Uterus (tissue), 4 donors: ENCODE data around the gene SNX2. TPM values are rescaled to one million over a fixed set of nuclear protein-coding genes. Genes with fewer than 3 reads are reported as not detected.

ENCODE experiments used
- DNase-seq, 2 donors: peaks; one replicate each; pipeline ENCODE4 v3.0.0-alpha.2; 2019 to 2020
- H3K27ac ChIP-seq, 2 donors: fragments of 200-600 bp; sonication (generic); 1 replicate in 1 of 2; 2 replicates in 1 of 2; pipeline ENCODE4 v1.5.1; 2016 to 2018
- H3K27me3 ChIP-seq, 2 donors: fragments of 200-600 bp; sonication (generic); one replicate each; pipeline ENCODE4 v1.5.1; 2018 to 2019; ENCODE audit warnings: control low read depth in 1 of 2
- H3K36me3 ChIP-seq, 2 donors: fragments of 200-600 bp; sonication (generic); one replicate each; pipeline ENCODE4 v1.5.1; 2019; ENCODE audit warnings: control low read depth in 1 of 2
- H3K4me1 ChIP-seq, 2 donors: fragments of 200-600 bp; sonication (generic); one replicate each; pipeline ENCODE4 v1.5.1; 2018 to 2019; ENCODE audit warnings: control low read depth in 1 of 2
- H3K4me3 ChIP-seq, 2 donors: fragments of 200-600 bp; sonication (generic); 1 replicate in 1 of 2; 2 replicates in 1 of 2; pipeline ENCODE4 v1.5.1; 2018 to 2019; ENCODE audit warnings: mild to moderate bottlenecking in 1 of 2
- H3K9me3 ChIP-seq, 2 donors: fragments of 200-600 bp; sonication (generic); one replicate each; pipeline ENCODE4 v1.5.1; 2019; ENCODE audit warnings: control low read depth in 1 of 2
- CTCF ChIP-seq, 4 experiments: fragments of 200-600 bp in 2 of 4; fragments of 450-650 bp in 2 of 4; sonication (generic) in 2 of 4; IDR thresholded peaks; one replicate each; pipeline ENCODE4 v1.5.1; 2016 to 2019; ENCODE audit warnings: antibody characterized with exemption in 4 of 4, mild to moderate bottlenecking in 2 of 4, moderate library complexity in 1 of 4
- POLR2A ChIP-seq, 2 donors: fragments of 450-650 bp; IDR thresholded peaks; one replicate each; pipeline ENCODE4 v1.6.1; 2016; ENCODE audit warnings: antibody characterized with exemption in 2 of 2, mild to moderate bottlenecking in 1 of 2, moderate library complexity in 1 of 2
- intact Hi-C: fragments of 100-400 bp; cut with DNase I; formaldehyde crosslinking; loops from one replicate; pipeline ENCODE4 v1.15.1; 2023; ENCODE audit warnings: low total_unique reads
- total RNA-seq, 4 donors: library from RNA; depleted of rRNA in 3 of 4; stranded (reverse); fragments of >200 nt in 3 of 4; gene quantifications; one replicate each; pipeline versions ENCODE4 v1.1.0 to v1.2.4, GENCODE V29; 2014 to 2023
- donor health status: DM: yes; HTN: yes; CAD: no.

The SNX2 gene
- total RNA-seq, 4 donors from 2014 or later, result 22.5 to 128 (median 99.6) TPM

- Histone ChIP-seq H3K27ac (no peak overlapping the region), H3K9me3 (peaks cover 0 to 6% of the 10 kb centered on the region in 2 donors), H3K4me3 (no peak overlapping the region), H3K27me3 (no peaks in the 10 kb centered on the region), H3K36me3 (no peaks in the 10 kb centered on the region), H3K4me1 (no peaks in the 10 kb centered on the region)
- intact Hi-C loops, result no loop called here
- no peak for TF ChIP-seq CTCF (IDR thresholded peaks at IDR 0.05)
- TF ChIP-seq POLR2A (IDR thresholded peaks at IDR 0.05), result no peak
- DNase-seq, result no peak
Measured at GRCh38 chr5:122788996-122789395, 14.1 kb downstream of the SNX2 start.

GRCh38 chr5:122789461-122790171 is 14.7 kb downstream of the SNX2 start:
- Histone ChIP-seq H3K9me3 (peaks cover 0 to 6% of the 10 kb centered on the region in 2 donors), H3K4me1 (no peaks in the 10 kb centered on the region), H3K27me3 (no peaks in the 10 kb centered on the region), H3K36me3 (no peaks in the 10 kb centered on the region), H3K4me3 (no peak overlapping the region), H3K27ac (no peak overlapping the region)
- no peak for DNase-seq
- no peak for TF ChIP-seq POLR2A (IDR thresholded peaks at IDR 0.05)
- TF ChIP-seq CTCF (IDR thresholded peaks at IDR 0.05), result no peak
- intact Hi-C loops, result no loop called here

GRCh38 chr5:122790354-122791103 is 15.6 kb downstream of the SNX2 start:
- no peak for DNase-seq
- intact Hi-C loops, result no loop called here
- Histone ChIP-seq H3K9me3 (peaks cover 0 to 1% of the 10 kb centered on the region in 2 donors), H3K4me1 (no peaks in the 10 kb centered on the region), H3K4me3 (no peak overlapping the region), H3K27me3 (no peaks in the 10 kb centered on the region), H3K27ac (no peak overlapping the region), H3K36me3 (no peaks in the 10 kb centered on the region)
- no peak for TF ChIP-seq CTCF (IDR thresholded peaks at IDR 0.05)
- TF ChIP-seq POLR2A (IDR thresholded peaks at IDR 0.05), result no peak

- no peak overlapping the region for H3K27ac ChIP-seq
- H3K27me3 ChIP-seq, result no peaks in the 10 kb centered on the region
- no peak overlapping the region for H3K4me3 ChIP-seq
- H3K4me1 ChIP-seq, result no peaks in the 10 kb centered on the region
- DNase-seq, result no peak
- TF ChIP-seq CTCF (IDR thresholded peaks at IDR 0.05), result no peak
- no peak for TF ChIP-seq POLR2A (IDR thresholded peaks at IDR 0.05)
- intact Hi-C loops, result no loop called here
- no peaks in the 10 kb centered on the region for H3K36me3 ChIP-seq
- no peaks in the 10 kb centered on the region for H3K9me3 ChIP-seq
Measured at GRCh38 chr5:122805481-122805880, 30.6 kb downstream of the SNX2 start.

- Histone ChIP-seq H3K4me1 (no peaks in the 10 kb centered on the region), H3K36me3 (no peaks in the 10 kb centered on the region), H3K9me3 (no peaks in the 10 kb centered on the region), H3K27me3 (no peaks in the 10 kb centered on the region), H3K27ac (no peak overlapping the region), H3K4me3 (no peak overlapping the region)
- no peak for DNase-seq
- intact Hi-C loops, result no loop called here
- TF ChIP-seq POLR2A (IDR thresholded peaks at IDR 0.05) (no peak), CTCF (IDR thresholded peaks at IDR 0.05) (no peak)
Measured at GRCh38 chr5:122810405-122810804, 35.5 kb downstream of the SNX2 start.
